Lower lobe of right lung (tissue), 2 donors: ENCODE data around the gene PIGU. TPM values are rescaled to one million over a fixed set of nuclear protein-coding genes. Genes with fewer than 3 reads are reported as not detected.

ENCODE experiments used
- ATAC-seq, 2 donors: fragments of 200-7000 bp; cut with Tn5 transposase; one replicate each; pipeline ENCODE4 v1.9.1; 2020 to 2022; ENCODE audit warnings: mild to moderate bottlenecking in 2 of 2, moderate library complexity in 2 of 2
- DNase-seq: peaks from one replicate; pipeline ENCODE4 v3.0.0-alpha.2; 2020
- H3K27ac ChIP-seq: fragments of 200-600 bp; one replicate; pipeline ENCODE4 v1.8.0; 2022
- H3K27me3 ChIP-seq: fragments of 200-600 bp; one replicate; pipeline ENCODE4 v1.8.0; 2022; ENCODE audit warnings: low read depth
- H3K36me3 ChIP-seq: fragments of 200-600 bp; one replicate; pipeline ENCODE4 v1.8.0; 2022; ENCODE audit warnings: mild to moderate bottlenecking
- H3K4me1 ChIP-seq: fragments of 200-600 bp; one replicate; pipeline ENCODE4 v1.8.0; 2022
- H3K4me3 ChIP-seq: fragments of 200-600 bp; one replicate; pipeline ENCODE4 v1.8.0; 2022; ENCODE audit warnings: mild to moderate bottlenecking
- H3K9me3 ChIP-seq: fragments of 200-600 bp; one replicate; pipeline ENCODE4 v1.8.0; 2022
- intact Hi-C: fragments of 100-400 bp; cut with DNase I; formaldehyde crosslinking; loops from one replicate; pipeline ENCODE4 v1.11.0; 2022
- total RNA-seq: library from RNA; stranded (reverse); fragmentation: NEBNext Ultra II Directional; extraction: Animal tissue kit (Norgen Biotek cat#: 25700); gene quantifications from one replicate; pipeline ENCODE4 v1.2.1, GENCODE V29; 2021
- TF ChIP-seq, protein P1 (sequence below): fragments of 200-600 bp; IDR thresholded peaks from one replicate; pipeline ENCODE4 v1.8.0; 2022; ENCODE audit warnings: antibody characterized with exemption, mild to moderate bottlenecking
- donor health status: DM: no; HTN: yes; CAD: no; lungs with severe emphysema.

Gene PIGU
- total RNA-seq, 1 donor from 2014 or later: 13.8 TPM

DNA sequence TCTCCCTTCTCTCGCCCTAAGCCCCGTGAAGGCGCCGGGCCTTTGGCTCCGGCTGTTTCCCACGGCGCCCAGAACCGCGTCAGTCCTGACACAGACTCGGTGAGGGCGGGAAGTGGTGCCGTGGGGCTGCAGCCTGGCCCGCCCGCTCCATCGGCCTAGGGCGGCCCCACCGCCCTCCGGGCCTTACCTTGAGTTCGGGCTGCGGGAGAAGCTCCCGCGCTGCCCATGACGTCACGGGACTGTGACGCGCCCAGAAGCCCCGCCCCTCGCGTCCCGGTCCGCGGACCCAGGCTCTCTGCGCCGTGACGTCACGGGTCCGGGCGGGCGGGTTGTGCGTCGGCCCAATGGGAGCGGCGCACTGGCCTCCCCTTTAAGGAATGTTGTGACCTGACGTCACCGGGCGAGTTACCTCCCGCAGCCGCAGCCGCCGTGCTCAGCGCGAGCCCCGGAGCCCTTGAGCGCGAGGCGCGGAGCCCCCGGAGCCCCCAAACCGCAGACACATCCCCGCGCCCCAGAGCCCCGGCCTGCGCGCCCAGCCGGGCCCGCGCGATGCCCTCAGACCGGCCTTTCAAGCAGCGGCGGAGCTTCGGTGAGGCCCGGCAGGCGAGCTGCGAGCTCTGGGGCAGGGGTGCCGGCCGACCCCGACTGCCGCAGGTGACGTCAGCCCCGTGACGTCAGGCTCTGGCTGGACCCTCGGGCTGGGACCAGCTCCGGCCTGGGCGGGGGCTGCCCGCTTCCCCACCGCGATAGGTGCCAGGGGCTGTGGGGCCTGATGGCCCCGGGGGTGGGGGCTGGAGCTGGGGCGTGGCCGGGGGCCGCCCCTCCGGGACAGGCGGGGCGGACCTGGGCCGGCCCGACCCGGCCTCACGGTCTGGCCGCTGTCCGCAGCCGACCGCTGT, 118.3 kb downstream of the PIGU start, which contains the start of gene MAP1LC3A:
MAP1LC3A (plus strand) TSS at position 399 of the 899 bp plus-strand sequence; CDS start at position 550, 151 bp downstream.
- Histone ChIP-seq H3K36me3 (no peaks in the 10 kb centered on the region), H3K4me1 (peaks cover 15% of the 10 kb centered on the region), H3K9me3 (no peaks in the 10 kb centered on the region), H3K4me3 (peak within 1 kb of the TSS; percentile 70), H3K27me3 (no peaks in the 10 kb centered on the region), H3K27ac (peak within 1 kb of the TSS; percentile 96)
- TF ChIP-seq, protein P1, sequence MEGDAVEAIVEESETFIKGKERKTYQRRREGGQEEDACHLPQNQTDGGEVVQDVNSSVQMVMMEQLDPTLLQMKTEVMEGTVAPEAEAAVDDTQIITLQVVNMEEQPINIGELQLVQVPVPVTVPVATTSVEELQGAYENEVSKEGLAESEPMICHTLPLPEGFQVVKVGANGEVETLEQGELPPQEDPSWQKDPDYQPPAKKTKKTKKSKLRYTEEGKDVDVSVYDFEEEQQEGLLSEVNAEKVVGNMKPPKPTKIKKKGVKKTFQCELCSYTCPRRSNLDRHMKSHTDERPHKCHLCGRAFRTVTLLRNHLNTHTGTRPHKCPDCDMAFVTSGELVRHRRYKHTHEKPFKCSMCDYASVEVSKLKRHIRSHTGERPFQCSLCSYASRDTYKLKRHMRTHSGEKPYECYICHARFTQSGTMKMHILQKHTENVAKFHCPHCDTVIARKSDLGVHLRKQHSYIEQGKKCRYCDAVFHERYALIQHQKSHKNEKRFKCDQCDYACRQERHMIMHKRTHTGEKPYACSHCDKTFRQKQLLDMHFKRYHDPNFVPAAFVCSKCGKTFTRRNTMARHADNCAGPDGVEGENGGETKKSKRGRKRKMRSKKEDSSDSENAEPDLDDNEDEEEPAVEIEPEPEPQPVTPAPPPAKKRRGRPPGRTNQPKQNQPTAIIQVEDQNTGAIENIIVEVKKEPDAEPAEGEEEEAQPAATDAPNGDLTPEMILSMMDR: no peak
- peak; percentile 96 to 97 for ATAC-seq
- DNase-seq: peak; percentile 97
- intact Hi-C loops: no loop called here

DNA sequence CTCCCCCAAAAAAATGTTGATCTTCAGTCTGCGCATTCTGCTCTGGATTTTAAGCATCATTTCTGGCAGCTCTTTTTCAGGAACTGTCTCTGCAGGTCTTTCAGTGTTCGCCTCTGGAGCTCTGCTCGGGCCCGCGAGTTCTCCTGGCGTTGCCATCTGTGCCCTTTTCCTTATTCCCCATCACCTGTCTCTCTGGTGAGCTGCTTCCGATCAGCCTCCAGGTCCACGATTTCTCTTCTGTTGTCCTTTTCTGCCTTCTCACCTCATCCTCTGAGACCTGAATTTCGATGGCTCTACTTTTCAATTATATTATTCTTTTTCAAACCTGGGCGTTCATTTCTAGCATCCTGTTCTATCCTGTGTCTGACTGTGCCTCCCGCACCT, 119.0 kb downstream of the PIGU start:
- ATAC-seq (peak in 1 of 2 donors; percentile 0), DNase-seq (no peak)
- H3K9me3 ChIP-seq: no peaks in the 10 kb centered on the region
- intact Hi-C loops: no loop called here
- peak overlapping the region; percentile 96 for H3K27ac ChIP-seq
- TF ChIP-seq, protein P1: no peak
- no peaks in the 10 kb centered on the region for H3K36me3 ChIP-seq
- peaks cover 19% of the 10 kb centered on the region for H3K4me1 ChIP-seq
- H3K27me3 ChIP-seq: no peaks in the 10 kb centered on the region
- peak overlapping the region; percentile 70 for H3K4me3 ChIP-seq

DNA sequence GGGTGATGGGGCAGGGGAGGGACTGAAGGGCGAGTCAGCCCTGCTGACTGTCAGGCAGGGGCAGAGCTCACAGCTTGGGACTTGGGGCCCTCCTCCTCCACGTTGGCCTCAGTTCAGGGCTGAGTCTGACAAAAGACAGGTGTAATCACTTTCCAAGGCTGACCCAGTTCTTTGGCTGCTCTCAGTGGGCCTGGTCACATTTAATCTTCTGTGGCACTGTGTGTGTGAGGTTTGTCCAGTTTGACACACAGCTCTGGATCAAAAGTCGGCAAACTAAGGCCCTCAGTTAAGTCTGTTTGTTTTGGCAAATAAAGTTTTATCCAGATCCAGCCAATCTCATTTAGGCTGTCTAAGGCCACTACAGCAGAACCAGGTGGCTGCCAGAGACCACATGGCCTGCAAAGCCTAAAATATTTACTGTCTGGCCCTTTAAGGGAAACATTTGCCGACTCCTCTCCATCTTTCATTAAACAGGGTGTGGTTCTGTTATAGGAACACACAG, 123.5 kb downstream of the PIGU start:
- H3K27ac ChIP-seq: peak overlapping the region; percentile 31
- ATAC-seq (peak; percentile 20 to 28), DNase-seq (peak; percentile 41)

DNA sequence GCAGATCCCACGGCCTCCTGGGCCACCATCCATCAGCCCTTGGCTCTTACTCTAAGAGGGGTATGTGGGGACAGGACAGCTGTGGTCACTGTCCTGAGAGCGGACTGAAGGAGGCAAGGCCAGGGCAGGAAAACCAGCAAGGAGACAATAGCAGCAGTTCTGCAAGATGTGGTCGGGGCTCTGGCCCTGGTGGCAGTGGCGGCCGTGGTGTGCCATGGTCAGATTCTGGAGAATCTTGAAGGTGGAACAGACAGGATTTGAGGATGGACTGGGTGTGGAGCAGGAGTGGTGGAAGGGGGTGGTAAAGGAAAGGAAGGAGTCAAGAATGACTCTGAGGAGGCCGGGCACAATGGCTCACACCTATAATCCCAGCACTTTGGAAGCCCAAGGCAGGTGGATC, 124.3 kb downstream of the PIGU start:
- H3K4me1 ChIP-seq: peaks cover 14% of the 10 kb centered on the region
- no peak overlapping the region for H3K27ac ChIP-seq
- no peaks in the 10 kb centered on the region for H3K27me3 ChIP-seq
- H3K4me3 ChIP-seq: no peak overlapping the region
- no peaks in the 10 kb centered on the region for H3K36me3 ChIP-seq
- TF ChIP-seq, protein P1: no peak
- intact Hi-C loops: no loop called here
- H3K9me3 ChIP-seq: no peaks in the 10 kb centered on the region
- DNase-seq (no peak), ATAC-seq (no peak)

More for the DNA sequence above, 123.5 kb downstream of the PIGU start:
- H3K36me3 ChIP-seq: no peaks in the 10 kb centered on the region
- TF ChIP-seq, protein P1: no peak
- H3K4me3 ChIP-seq: no peak overlapping the region
- no peaks in the 10 kb centered on the region for H3K27me3 ChIP-seq
- intact Hi-C loops: no loop called here
- H3K4me1 ChIP-seq: peaks cover 19% of the 10 kb centered on the region
- no peaks in the 10 kb centered on the region for H3K9me3 ChIP-seq

DNA sequence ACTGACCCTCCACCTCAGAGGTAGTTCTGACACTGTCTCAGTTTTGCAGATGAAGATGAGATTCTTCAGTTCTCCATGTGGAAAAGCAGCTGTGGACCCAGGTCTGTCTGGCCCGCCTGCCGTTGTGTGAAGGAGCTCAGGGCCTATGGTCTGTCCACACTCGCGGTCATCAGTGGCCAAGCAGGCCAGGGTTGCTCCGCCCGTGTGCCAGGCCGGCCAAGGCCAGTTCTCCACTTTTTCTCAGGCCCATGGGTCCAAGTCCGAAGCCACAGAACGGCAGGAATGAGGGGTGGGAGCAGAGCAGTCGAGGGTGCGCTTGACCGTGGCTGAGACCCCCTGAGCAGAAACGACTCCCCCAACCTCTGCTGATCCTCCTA, 127.0 kb downstream of the PIGU start:
- TF ChIP-seq, protein P1: no peak

More for the DNA sequence above, 127.0 kb downstream of the PIGU start:
- Histone ChIP-seq H3K27ac (no peak overlapping the region), H3K9me3 (no peaks in the 10 kb centered on the region), H3K36me3 (no peaks in the 10 kb centered on the region), H3K4me3 (no peak overlapping the region), H3K27me3 (no peaks in the 10 kb centered on the region), H3K4me1 (peaks cover 12% of the 10 kb centered on the region)
- ATAC-seq (no peak), DNase-seq (no peak)
- intact Hi-C loops: no loop called here
